GM18511 (cell line): ENCODE measurements around the gene ABI1.

ENCODE experiments used
- ATAC-seq: cut with Tn5 transposase; IDR thresholded peaks from one replicate; pipeline ENCODE4 v1.9.1; 2021; ENCODE audit warnings: mild to moderate bottlenecking, moderate library complexity; ENCODE audit not compliant: unreplicated experiment

ABI1 gene

DNA sequence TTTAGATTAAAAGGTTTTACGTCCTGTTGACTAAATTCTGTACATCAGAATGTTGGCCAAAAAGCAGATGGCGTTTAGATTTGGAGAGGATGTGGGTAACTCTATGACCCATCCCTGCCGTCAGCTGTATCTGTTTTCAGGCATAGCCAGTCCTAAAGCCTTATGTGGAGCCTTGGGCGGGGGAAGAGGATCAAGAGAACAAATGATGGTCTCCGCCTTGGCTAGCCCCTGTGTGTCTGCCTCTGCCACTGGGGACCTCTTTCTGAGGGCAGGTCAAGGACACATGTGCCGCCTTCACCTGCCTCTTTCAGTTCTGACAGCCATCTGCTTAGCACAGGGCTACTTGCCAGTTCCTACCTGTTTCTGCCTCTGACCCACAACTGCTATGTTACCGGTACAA lies 139.2 kb downstream of the ABI1 start:
- no peak for ATAC-seq

- no peak for ATAC-seq
Observed at GRCh38 chr10:26717476-26717875, 143.3 kb downstream of the ABI1 start.

DNA sequence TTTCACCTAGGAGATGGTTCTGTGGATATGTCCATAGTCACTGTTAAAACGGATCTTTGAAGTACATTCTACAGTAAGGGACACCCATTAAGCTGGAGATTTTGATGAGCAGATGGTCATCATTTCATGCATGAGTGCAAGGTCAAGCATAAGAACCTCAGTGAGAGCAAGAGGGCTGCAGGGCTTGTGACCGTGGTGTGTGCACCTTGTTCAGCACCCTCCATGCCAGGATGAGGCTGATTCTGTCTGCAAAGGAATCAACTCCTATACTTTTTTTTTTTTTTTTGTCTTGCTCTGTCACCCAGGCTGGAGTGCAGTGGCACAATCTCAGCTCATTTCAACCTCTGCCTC lies 145.6 kb downstream of the ABI1 start:
- ATAC-seq = no peak

- ATAC-seq = no peak
Observed at GRCh38 chr10:26714415-26715136, 146.2 kb downstream of the ABI1 start.

DNA sequence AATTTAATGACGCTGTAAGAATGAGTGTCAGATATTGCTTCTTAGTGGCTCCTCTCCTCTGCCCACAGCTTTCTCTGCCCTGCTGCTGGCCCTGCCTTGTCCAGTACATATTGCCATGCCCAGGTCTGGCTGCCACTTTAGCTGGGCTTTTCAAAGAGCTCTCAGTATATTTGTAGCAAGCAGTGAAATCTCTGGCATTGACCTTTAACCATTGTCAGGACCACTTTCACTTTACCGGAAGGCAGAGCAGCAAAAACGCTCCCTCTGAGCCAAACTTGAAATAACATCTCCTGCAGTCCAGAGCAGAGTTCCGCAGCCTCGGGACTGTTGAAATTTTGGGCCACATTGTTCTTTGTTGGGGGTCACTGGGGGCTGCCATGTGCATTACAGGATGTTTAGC lies 149.4 kb downstream of the ABI1 start:
- ATAC-seq = no peak

DNA sequence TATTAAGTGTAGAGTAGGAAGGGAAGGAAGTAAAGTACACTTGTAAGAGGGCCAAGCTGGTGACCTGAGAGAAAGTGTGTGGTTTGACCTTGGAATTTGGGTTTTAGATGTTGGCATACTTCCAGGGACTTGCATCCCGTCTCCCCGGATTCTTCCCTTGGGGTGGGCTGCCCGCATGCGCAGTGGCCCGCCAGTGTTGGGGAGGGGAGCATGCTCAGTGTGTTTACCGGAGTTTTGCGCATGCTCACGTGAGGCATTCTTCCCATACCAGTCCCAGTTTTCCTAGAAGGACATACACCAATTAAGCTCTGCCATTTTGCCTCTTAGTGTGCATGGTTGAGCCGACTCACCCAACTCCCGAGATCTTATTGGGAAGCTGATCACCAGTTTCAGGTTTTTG lies 153.8 kb downstream of the ABI1 start:
- no peak for ATAC-seq

DNA sequence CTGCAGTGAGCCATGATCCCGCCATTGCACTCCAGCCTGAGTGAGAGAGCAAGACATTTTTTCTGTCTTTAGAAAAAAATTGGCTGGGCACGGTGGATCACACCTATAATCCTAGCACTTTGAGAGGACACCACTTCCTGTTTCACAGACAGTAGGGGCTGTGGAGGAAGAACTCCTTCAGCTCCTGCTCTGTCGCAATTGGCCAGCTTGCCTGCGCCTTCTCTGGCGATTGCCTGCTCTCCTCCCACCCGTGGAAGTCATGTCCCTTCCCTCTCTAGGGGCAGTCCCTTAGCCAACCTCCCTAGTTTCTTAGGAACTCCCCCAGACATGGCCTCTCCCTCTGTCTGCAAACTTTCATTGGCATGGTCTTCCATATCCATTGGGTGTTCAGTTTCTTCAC lies 154.6 kb downstream of the ABI1 start:
- no peak for ATAC-seq

DNA sequence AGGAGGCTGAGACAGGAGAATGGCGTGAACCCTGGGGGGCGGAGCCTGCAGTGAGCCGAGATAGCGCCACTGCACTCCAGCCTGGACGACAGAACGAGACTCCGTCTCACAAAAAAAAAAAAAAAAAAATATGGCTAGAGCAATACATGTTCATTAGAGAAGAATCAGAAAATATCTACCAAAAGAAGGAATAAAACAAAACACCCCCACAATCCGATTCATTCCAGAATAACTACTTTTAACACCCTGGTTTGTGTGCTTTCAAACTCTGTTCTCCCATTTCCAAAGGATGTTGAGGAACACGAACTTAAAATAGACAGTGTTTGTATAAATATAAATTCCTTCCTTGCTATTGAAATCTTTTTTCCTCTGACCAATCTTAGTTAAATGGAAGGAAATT lies 156.8 kb downstream of the ABI1 start:
- ATAC-seq = no peak

GRCh38 chr10:26703096-26703495 lies 157.7 kb downstream of the ABI1 start:
- ATAC-seq = no peak

- ATAC-seq = no peak
Observed at GRCh38 chr10:26700884-26701630, 159.7 kb downstream of the ABI1 start.

DNA sequence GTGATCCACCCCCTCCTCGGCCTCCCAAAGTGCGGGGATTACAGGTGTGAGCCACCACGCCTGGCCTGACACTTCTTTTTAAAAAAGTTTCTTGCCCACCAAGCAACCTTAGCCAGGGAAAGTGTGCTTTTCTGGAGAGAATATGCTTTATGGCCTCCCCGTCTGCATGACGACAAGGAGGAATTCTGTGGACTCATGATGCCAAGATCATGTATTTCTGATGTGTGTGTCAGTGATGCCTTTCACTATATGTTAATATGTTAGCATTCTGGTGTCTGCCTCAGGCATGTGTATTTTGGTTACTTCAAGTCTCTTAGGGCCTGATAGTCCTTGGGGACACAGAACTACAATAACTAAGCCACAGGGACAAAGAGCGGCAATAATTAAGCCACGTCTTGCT lies 161.1 kb downstream of the ABI1 start:
- ATAC-seq = no peak

- ATAC-seq = no peak
Observed at GRCh38 chr10:26698909-26699308, 161.8 kb downstream of the ABI1 start.

- ATAC-seq = no peak
Observed at GRCh38 chr10:26697922-26698608, 162.7 kb downstream of the ABI1 start.

- ATAC-seq = peak; percentile 86
Observed at GRCh38 chr10:26697163-26697921, 163.4 kb downstream of the ABI1 start, which contains the start of gene PDSS1. PDSS1 (plus strand) TSS chr10:26697701; CDS start chr10:26697712, 11 bp downstream.

DNA sequence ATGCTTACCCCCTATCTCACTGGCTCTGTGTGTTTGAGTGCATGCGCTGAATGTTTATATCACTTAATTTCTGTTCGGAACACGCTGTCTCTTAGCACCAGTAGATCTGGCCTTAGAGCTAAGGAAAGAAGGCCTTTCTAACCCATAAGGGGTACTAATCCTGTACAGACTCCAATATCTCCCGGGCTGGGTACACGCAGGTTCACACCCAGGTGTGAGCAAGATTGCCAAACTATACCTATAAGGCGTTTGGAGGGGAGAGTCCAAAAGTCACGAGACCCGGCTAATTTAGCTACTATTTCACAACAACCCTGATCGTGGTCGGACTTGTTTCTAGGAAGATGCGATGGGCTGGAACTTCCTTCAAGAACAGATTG lies 164.0 kb downstream of the ABI1 start:
- ATAC-seq = peak; percentile 19
